Measurements from ENCODE around the gene COL6A2.
A peak's percentile ranks its signal among the peaks of the same experiment; 100 is the strongest.

The COL6A2 gene

GRCh38 chr21:46149205-46149901 lies 51.4 kb downstream of the COL6A2 start:
- H3K27ac Mint-ChIP-seq = no peak overlapping the region
- H3K9me3 Mint-ChIP-seq = no peaks in the 10 kb centered on the region
- no peaks in the 10 kb centered on the region for H3K27me3 Mint-ChIP-seq
- CTCF ChIA-PET = no interaction called here
- H3K36me3 Mint-ChIP-seq = no peaks in the 10 kb centered on the region
- DNase-seq = no peak
- H3K4me1 Mint-ChIP-seq = peaks cover 4% of the 10 kb centered on the region
- no peak overlapping the region for H3K4me3 Mint-ChIP-seq

- CTCF ChIA-PET = no interaction called here
- Mint-ChIP-seq H3K4me1 (no peaks in the 10 kb centered on the region), H3K36me3 (no peaks in the 10 kb centered on the region), H3K27me3 (no peaks in the 10 kb centered on the region), H3K27ac (no peak overlapping the region), H3K4me3 (no peak overlapping the region), H3K9me3 (no peaks in the 10 kb centered on the region)
- DNase-seq = no peak
Measured at GRCh38 chr21:46150073-46150472, 52.2 kb downstream of the COL6A2 start.

- CTCF ChIA-PET = no interaction called here
- H3K4me3 Mint-ChIP-seq = no peak overlapping the region
- no peaks in the 10 kb centered on the region for H3K36me3 Mint-ChIP-seq
- DNase-seq = peak; percentile 10
- no peak overlapping the region for H3K27ac Mint-ChIP-seq
- H3K27me3 Mint-ChIP-seq = no peaks in the 10 kb centered on the region
- no peaks in the 10 kb centered on the region for H3K9me3 Mint-ChIP-seq
- no peaks in the 10 kb centered on the region for H3K4me1 Mint-ChIP-seq
Measured at GRCh38 chr21:46150491-46151121, 52.7 kb downstream of the COL6A2 start.

GRCh38 chr21:46151261-46151988 lies 53.5 kb downstream of the COL6A2 start:
- Mint-ChIP-seq H3K4me3 (no peak overlapping the region), H3K27ac (no peak overlapping the region), H3K9me3 (no peaks in the 10 kb centered on the region), H3K27me3 (no peaks in the 10 kb centered on the region), H3K36me3 (no peaks in the 10 kb centered on the region), H3K4me1 (no peaks in the 10 kb centered on the region)
- peak; percentile 12 for DNase-seq
- CTCF ChIA-PET = no interaction called here

- H3K27me3 Mint-ChIP-seq = no peaks in the 10 kb centered on the region
- H3K27ac Mint-ChIP-seq = no peak overlapping the region
- DNase-seq = peak; percentile 2
- H3K4me3 Mint-ChIP-seq = no peak overlapping the region
- CTCF ChIA-PET = interaction anchor here (0.9 to 2.6 kb wide), 3 partner anchors 9 to 487 kb away, joined by 3 to 12 read pairs (median 4); no protein-coding TSS in a partner anchor
- no peaks in the 10 kb centered on the region for H3K9me3 Mint-ChIP-seq
- H3K4me1 Mint-ChIP-seq = no peaks in the 10 kb centered on the region
- H3K36me3 Mint-ChIP-seq = no peaks in the 10 kb centered on the region
Measured at GRCh38 chr21:46151989-46152926, 54.3 kb downstream of the COL6A2 start.

GRCh38 chr21:46152927-46153246 lies 55.0 kb downstream of the COL6A2 start:
- Mint-ChIP-seq H3K36me3 (no peaks in the 10 kb centered on the region), H3K4me3 (no peak overlapping the region), H3K27ac (no peak overlapping the region), H3K27me3 (peaks cover 3% of the 10 kb centered on the region), H3K4me1 (no peaks in the 10 kb centered on the region), H3K9me3 (no peaks in the 10 kb centered on the region)
- CTCF ChIA-PET = interaction anchor here (0.9 to 2.6 kb wide), 3 partner anchors 10 to 487 kb away, joined by 3 to 12 read pairs (median 4); no protein-coding TSS in a partner anchor
- no peak for DNase-seq

- H3K4me1 Mint-ChIP-seq = no peaks in the 10 kb centered on the region
- H3K27me3 Mint-ChIP-seq = peaks cover 3% of the 10 kb centered on the region
- H3K9me3 Mint-ChIP-seq = no peaks in the 10 kb centered on the region
- no peak overlapping the region for H3K27ac Mint-ChIP-seq
- peak; percentile 65 for DNase-seq
- H3K4me3 Mint-ChIP-seq = no peak overlapping the region
- CTCF ChIA-PET = interaction anchor here (0.9 to 2.6 kb wide), 3 partner anchors 10 to 486 kb away, joined by 3 to 12 read pairs (median 4); no protein-coding TSS in a partner anchor
- H3K36me3 Mint-ChIP-seq = no peaks in the 10 kb centered on the region
Measured at GRCh38 chr21:46153247-46154154, 55.6 kb downstream of the COL6A2 start.

- H3K4me1 Mint-ChIP-seq = no peaks in the 10 kb centered on the region
- H3K36me3 Mint-ChIP-seq = no peaks in the 10 kb centered on the region
- CTCF ChIA-PET = interaction anchor here (2.6 kb wide), 1 partner anchor 11 kb away, joined by 12 read pairs; no protein-coding TSS in a partner anchor
- DNase-seq = peak; percentile 6
- H3K27me3 Mint-ChIP-seq = peaks cover 3% of the 10 kb centered on the region
- no peaks in the 10 kb centered on the region for H3K9me3 Mint-ChIP-seq
- no peak overlapping the region for H3K4me3 Mint-ChIP-seq
- no peak overlapping the region for H3K27ac Mint-ChIP-seq
Measured at GRCh38 chr21:46154155-46154954, 56.4 kb downstream of the COL6A2 start.

GRCh38 chr21:46154955-46155513 lies 57.1 kb downstream of the COL6A2 start:
- CTCF ChIA-PET = no interaction called here
- peak; percentile 14 for DNase-seq
- H3K27me3 Mint-ChIP-seq = peaks cover 3% of the 10 kb centered on the region
- H3K4me1 Mint-ChIP-seq = no peaks in the 10 kb centered on the region
- no peaks in the 10 kb centered on the region for H3K9me3 Mint-ChIP-seq
- H3K36me3 Mint-ChIP-seq = no peaks in the 10 kb centered on the region
- no peak overlapping the region for H3K27ac Mint-ChIP-seq
- H3K4me3 Mint-ChIP-seq = no peak overlapping the region

GRCh38 chr21:46155514-46156377 lies 57.8 kb downstream of the COL6A2 start, which contains the start of gene FTCD:
FTCD (minus strand) TSS chr21:46155579; CDS start chr21:46155523, 56 bp downstream.
- Mint-ChIP-seq H3K27ac (no peak within 1 kb of the TSS), H3K4me1 (no peaks in the 10 kb centered on the region), H3K27me3 (peaks cover 3% of the 10 kb centered on the region), H3K9me3 (no peaks in the 10 kb centered on the region), H3K4me3 (no peak within 1 kb of the TSS), H3K36me3 (no peaks in the 10 kb centered on the region)
- peak; percentile 11 for DNase-seq
- CTCF ChIA-PET = no interaction called here

GRCh38 chr21:46156378-46156645 lies 58.4 kb downstream of the COL6A2 start:
- H3K9me3 Mint-ChIP-seq = no peaks in the 10 kb centered on the region
- H3K27me3 Mint-ChIP-seq = peaks cover 9% of the 10 kb centered on the region
- no peak overlapping the region for H3K4me3 Mint-ChIP-seq
- H3K4me1 Mint-ChIP-seq = no peaks in the 10 kb centered on the region
- no peak overlapping the region for H3K27ac Mint-ChIP-seq
- DNase-seq = peak; percentile 12
- CTCF ChIA-PET = no interaction called here
- H3K36me3 Mint-ChIP-seq = no peaks in the 10 kb centered on the region

- Mint-ChIP-seq H3K27me3 (peaks cover 11% of the 10 kb centered on the region), H3K36me3 (no peaks in the 10 kb centered on the region), H3K4me1 (no peaks in the 10 kb centered on the region), H3K27ac (no peak overlapping the region), H3K9me3 (no peaks in the 10 kb centered on the region), H3K4me3 (no peak overlapping the region)
- DNase-seq = peak; percentile 5
- CTCF ChIA-PET = no interaction called here
Measured at GRCh38 chr21:46156678-46157077, 58.8 kb downstream of the COL6A2 start.
